ENCODE results near the gene PPP1R3D.
"Not testable (repeated sequence)": the region's sequence is repeated elsewhere in the genome, so short reads cannot be mapped to it uniquely, and the experiment has no call there.

PPP1R3D gene

GRCh38 chr20:59961423-59961822 is 21.3 kb upstream of the PPP1R3D start:
- Mint-ChIP-seq H3K27ac (no peak overlapping the region), H3K36me3 (ENCODE audit: insufficient read depth) (no peaks in the 10 kb centered on the region), H3K4me3 (no peak overlapping the region), H3K9me3 (no peaks in the 10 kb centered on the region), H3K4me1 (ENCODE audit: low read depth in 2 of 2) (no peaks in the 10 kb centered on the region), H3K27me3 (no peaks in the 10 kb centered on the region)
- ATAC-seq (replicated peaks): no peak
- no peak for DNase-seq

GRCh38 chr20:59958626-59959025 is 18.5 kb upstream of the PPP1R3D start:
- no peaks in the 10 kb centered on the region for H3K4me1 Mint-ChIP-seq (ENCODE audit: low read depth in 2 of 2)
- H3K27me3 Mint-ChIP-seq: no peaks in the 10 kb centered on the region
- ATAC-seq (replicated peaks) (no peak), DNase-seq (no peak)
- no peaks in the 10 kb centered on the region for H3K9me3 Mint-ChIP-seq
- no peak overlapping the region for H3K4me3 Mint-ChIP-seq
- no peak overlapping the region for H3K27ac Mint-ChIP-seq
- H3K36me3 Mint-ChIP-seq (ENCODE audit: insufficient read depth): no peaks in the 10 kb centered on the region

- DNase-seq (no peak), ATAC-seq (replicated peaks) (no peak)
- no peaks in the 10 kb centered on the region for H3K27me3 Mint-ChIP-seq
- no peaks in the 10 kb centered on the region for H3K9me3 Mint-ChIP-seq
- H3K4me1 Mint-ChIP-seq (ENCODE audit: low read depth in 2 of 2): no peaks in the 10 kb centered on the region
- H3K4me3 Mint-ChIP-seq: no peak within 1 kb of the TSS
- H3K36me3 Mint-ChIP-seq (ENCODE audit: insufficient read depth): no peaks in the 10 kb centered on the region
- no peak within 1 kb of the TSS for H3K27ac Mint-ChIP-seq
Measured at GRCh38 chr20:59958123-59958522, 18.0 kb upstream of the PPP1R3D start, which contains the start of gene CDH26. CDH26 (plus strand) TSS chr20:59958423; CDS start chr20:59958727, 304 bp downstream.

- not testable (repeated sequence) for H3K27ac Mint-ChIP-seq; H3K27me3 Mint-ChIP-seq; H3K4me3 Mint-ChIP-seq; H3K36me3 Mint-ChIP-seq (ENCODE audit: insufficient read depth); H3K9me3 Mint-ChIP-seq; H3K4me1 Mint-ChIP-seq (ENCODE audit: low read depth in 2 of 2); ATAC-seq (replicated peaks); DNase-seq
Measured at GRCh38 chr20:59957568-59957967, 17.5 kb upstream of the PPP1R3D start.

- Mint-ChIP-seq H3K4me3 (no peak overlapping the region), H3K27ac (no peak overlapping the region), H3K9me3 (no peaks in the 10 kb centered on the region), H3K4me1 (ENCODE audit: low read depth in 2 of 2) (no peaks in the 10 kb centered on the region), H3K27me3 (no peaks in the 10 kb centered on the region), H3K36me3 (ENCODE audit: insufficient read depth) (no peaks in the 10 kb centered on the region)
- DNase-seq: no peak
- ATAC-seq (replicated peaks): no peak
Measured at GRCh38 chr20:59955131-59955796, 15.2 kb upstream of the PPP1R3D start.

- H3K4me1 Mint-ChIP-seq (ENCODE audit: low read depth in 2 of 2): no peaks in the 10 kb centered on the region
- H3K4me3 Mint-ChIP-seq: no peak overlapping the region
- no peaks in the 10 kb centered on the region for H3K36me3 Mint-ChIP-seq (ENCODE audit: insufficient read depth)
- DNase-seq (no peak), ATAC-seq (replicated peaks) (no peak)
- no peaks in the 10 kb centered on the region for H3K27me3 Mint-ChIP-seq
- H3K9me3 Mint-ChIP-seq: no peaks in the 10 kb centered on the region
- peak overlapping the region in 1 of 2 donors; percentile 13 for H3K27ac Mint-ChIP-seq
Measured at GRCh38 chr20:59954718-59955117, 14.6 kb upstream of the PPP1R3D start.

- Mint-ChIP-seq H3K36me3 (ENCODE audit: insufficient read depth) (peaks cover 5% of the 10 kb centered on the region), H3K4me3 (no peak overlapping the region), H3K4me1 (ENCODE audit: low read depth in 2 of 2) (peaks cover 9 to 10% of the 10 kb centered on the region in 2 donors), H3K27ac (no peak overlapping the region), H3K9me3 (no peaks in the 10 kb centered on the region), H3K27me3 (no peaks in the 10 kb centered on the region)
- DNase-seq (no peak), ATAC-seq (replicated peaks) (no peak)
Measured at GRCh38 chr20:59949911-59950310, 9.8 kb upstream of the PPP1R3D start.

- peak overlapping the region; percentile 69 to 72 for H3K4me3 Mint-ChIP-seq
- no peaks in the 10 kb centered on the region for H3K9me3 Mint-ChIP-seq
- DNase-seq (peak; percentile 37 to 43 (median 37)), ATAC-seq (replicated peaks) (peak; percentile 94)
- H3K27me3 Mint-ChIP-seq: no peaks in the 10 kb centered on the region
- peaks cover 9 to 10% of the 10 kb centered on the region in 2 donors for H3K4me1 Mint-ChIP-seq (ENCODE audit: low read depth in 2 of 2)
- peaks cover 13% of the 10 kb centered on the region for H3K36me3 Mint-ChIP-seq (ENCODE audit: insufficient read depth)
- H3K27ac Mint-ChIP-seq: peak overlapping the region; percentile 81 to 94
Measured at GRCh38 chr20:59948828-59949720, 9.0 kb upstream of the PPP1R3D start.

- peaks cover 9 to 10% of the 10 kb centered on the region in 2 donors for H3K4me1 Mint-ChIP-seq (ENCODE audit: low read depth in 2 of 2)
- peak overlapping the region in 1 of 2 donors; percentile 81 for H3K27ac Mint-ChIP-seq
- no peak overlapping the region for H3K4me3 Mint-ChIP-seq
- peaks cover 18% of the 10 kb centered on the region for H3K36me3 Mint-ChIP-seq (ENCODE audit: insufficient read depth)
- DNase-seq (no peak), ATAC-seq (replicated peaks) (no peak)
- H3K9me3 Mint-ChIP-seq: no peaks in the 10 kb centered on the region
- no peaks in the 10 kb centered on the region for H3K27me3 Mint-ChIP-seq
Measured at GRCh38 chr20:59948212-59948611, 8.1 kb upstream of the PPP1R3D start.

GRCh38 chr20:59947376-59947775 is 7.3 kb upstream of the PPP1R3D start:
- peak overlapping the region in 1 of 2 donors; percentile 1 for H3K27ac Mint-ChIP-seq
- H3K4me3 Mint-ChIP-seq: no peak overlapping the region
- H3K36me3 Mint-ChIP-seq (ENCODE audit: insufficient read depth): peaks cover 18% of the 10 kb centered on the region
- H3K27me3 Mint-ChIP-seq: no peaks in the 10 kb centered on the region
- ATAC-seq (replicated peaks) (no peak), DNase-seq (no peak)
- H3K4me1 Mint-ChIP-seq (ENCODE audit: low read depth in 2 of 2): peaks cover 9 to 10% of the 10 kb centered on the region in 2 donors
- H3K9me3 Mint-ChIP-seq: no peaks in the 10 kb centered on the region

GRCh38 chr20:59945731-59946130 is 5.6 kb upstream of the PPP1R3D start:
- Mint-ChIP-seq H3K27ac (no peak overlapping the region), H3K4me1 (ENCODE audit: low read depth in 2 of 2) (peaks cover 18 to 21% of the 10 kb centered on the region in 2 donors), H3K4me3 (no peak overlapping the region), H3K36me3 (ENCODE audit: insufficient read depth) (peaks cover 22% of the 10 kb centered on the region), H3K27me3 (no peaks in the 10 kb centered on the region), H3K9me3 (no peaks in the 10 kb centered on the region)
- DNase-seq: no peak
- no peak for ATAC-seq (replicated peaks)

- Mint-ChIP-seq H3K36me3 (ENCODE audit: insufficient read depth) (peaks cover 27% of the 10 kb centered on the region), H3K27ac (no peak overlapping the region), H3K27me3 (no peaks in the 10 kb centered on the region), H3K4me3 (no peak overlapping the region), H3K4me1 (ENCODE audit: low read depth in 2 of 2) (peaks cover 22 to 25% of the 10 kb centered on the region in 2 donors), H3K9me3 (no peaks in the 10 kb centered on the region)
- no peak for DNase-seq
- ATAC-seq (replicated peaks): no peak
Measured at GRCh38 chr20:59945175-59945574, 5.1 kb upstream of the PPP1R3D start.

- Mint-ChIP-seq H3K36me3 (ENCODE audit: insufficient read depth) (peaks cover 31% of the 10 kb centered on the region), H3K9me3 (no peaks in the 10 kb centered on the region), H3K4me1 (ENCODE audit: low read depth in 2 of 2) (peaks cover 22 to 25% of the 10 kb centered on the region in 2 donors), H3K27me3 (no peaks in the 10 kb centered on the region), H3K27ac (peak overlapping the region in 1 of 2 donors; percentile 26), H3K4me3 (no peak overlapping the region)
- ATAC-seq (replicated peaks) (no peak), DNase-seq (no peak)
Measured at GRCh38 chr20:59944726-59945125, 4.6 kb upstream of the PPP1R3D start.

- Mint-ChIP-seq H3K27ac (no peak overlapping the region), H3K36me3 (ENCODE audit: insufficient read depth) (peaks cover 37% of the 10 kb centered on the region), H3K9me3 (no peaks in the 10 kb centered on the region), H3K27me3 (no peaks in the 10 kb centered on the region), H3K4me1 (ENCODE audit: low read depth in 2 of 2) (peaks cover 21 to 24% of the 10 kb centered on the region in 2 donors), H3K4me3 (no peak overlapping the region)
- no peak for DNase-seq
- ATAC-seq (replicated peaks): no peak
Measured at GRCh38 chr20:59942245-59942644, 2.1 kb upstream of the PPP1R3D start.
